ENCODE measurements around the gene MEI4.
"Not testable (repeated sequence)": the region's sequence is repeated elsewhere in the genome, so short reads cannot be mapped to it uniquely, and the experiment has no call there.

DNA sequence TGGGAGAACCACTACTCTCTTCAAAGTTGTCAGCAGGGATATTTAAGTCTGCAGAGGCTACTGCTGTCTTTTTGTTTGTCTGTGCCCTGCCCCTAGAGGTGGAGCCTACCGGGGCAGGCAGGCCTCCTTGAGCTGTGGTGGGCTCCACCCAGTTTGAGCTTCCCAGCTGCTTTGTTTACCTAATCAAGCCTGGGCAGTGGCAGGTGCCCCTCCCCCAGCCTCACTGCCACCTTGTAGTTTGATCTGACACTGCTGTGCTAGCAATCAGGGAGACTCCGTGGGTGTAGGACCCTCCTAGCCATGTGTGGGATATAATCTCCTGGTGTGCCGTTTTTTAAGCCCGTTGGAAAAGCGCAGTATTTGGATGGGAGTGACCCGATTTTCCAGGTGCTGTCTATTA lies 47.3 kb downstream of the MEI4 start:
- TF ChIP-seq, protein P1, sequence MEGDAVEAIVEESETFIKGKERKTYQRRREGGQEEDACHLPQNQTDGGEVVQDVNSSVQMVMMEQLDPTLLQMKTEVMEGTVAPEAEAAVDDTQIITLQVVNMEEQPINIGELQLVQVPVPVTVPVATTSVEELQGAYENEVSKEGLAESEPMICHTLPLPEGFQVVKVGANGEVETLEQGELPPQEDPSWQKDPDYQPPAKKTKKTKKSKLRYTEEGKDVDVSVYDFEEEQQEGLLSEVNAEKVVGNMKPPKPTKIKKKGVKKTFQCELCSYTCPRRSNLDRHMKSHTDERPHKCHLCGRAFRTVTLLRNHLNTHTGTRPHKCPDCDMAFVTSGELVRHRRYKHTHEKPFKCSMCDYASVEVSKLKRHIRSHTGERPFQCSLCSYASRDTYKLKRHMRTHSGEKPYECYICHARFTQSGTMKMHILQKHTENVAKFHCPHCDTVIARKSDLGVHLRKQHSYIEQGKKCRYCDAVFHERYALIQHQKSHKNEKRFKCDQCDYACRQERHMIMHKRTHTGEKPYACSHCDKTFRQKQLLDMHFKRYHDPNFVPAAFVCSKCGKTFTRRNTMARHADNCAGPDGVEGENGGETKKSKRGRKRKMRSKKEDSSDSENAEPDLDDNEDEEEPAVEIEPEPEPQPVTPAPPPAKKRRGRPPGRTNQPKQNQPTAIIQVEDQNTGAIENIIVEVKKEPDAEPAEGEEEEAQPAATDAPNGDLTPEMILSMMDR (IDR thresholded peaks at IDR 0.05; ENCODE audit: low read length), result not testable (repeated sequence)
- TF ChIP-seq EZH2 (IDR thresholded peaks at IDR 0.05; ENCODE audit: borderline replicate concordance, low read length), result not testable (repeated sequence)

All from OCI-LY1 (cell line).